ENCODE results near the gene SLC16A6.
A peak's percentile ranks its signal among the peaks of the same experiment; 100 is the strongest.
"Not testable (repeated sequence)": the region's sequence is repeated elsewhere in the genome, so short reads cannot be mapped to it uniquely, and the experiment has no call there.

Gene SLC16A6

GRCh38 chr17:68314916-68315535, 24.1 kb upstream of the SLC16A6 start:
- no peak for DNase-seq (ENCODE audit: low spot score)

DNA sequence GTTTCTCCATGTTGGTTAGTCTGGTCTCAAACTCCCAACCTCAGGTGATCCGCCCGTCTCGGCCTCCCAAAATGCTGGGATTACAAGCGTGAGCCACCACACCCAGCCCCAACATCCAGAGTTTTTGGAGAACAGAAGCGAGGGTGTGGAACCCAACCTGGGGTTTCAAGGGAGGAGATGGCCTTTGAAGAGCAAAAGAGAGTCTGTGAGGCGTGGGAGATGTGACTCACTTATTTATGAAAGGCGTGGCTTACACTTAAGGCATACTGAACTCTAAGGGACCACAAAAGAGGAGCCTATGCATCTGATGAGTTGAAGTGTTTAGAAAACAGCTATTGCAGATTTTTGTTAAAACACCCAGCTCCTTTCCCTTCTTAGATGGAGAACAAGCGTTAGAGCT, 19.2 kb upstream of the SLC16A6 start:
- DNase-seq (ENCODE audit: low spot score) = no peak

DNA sequence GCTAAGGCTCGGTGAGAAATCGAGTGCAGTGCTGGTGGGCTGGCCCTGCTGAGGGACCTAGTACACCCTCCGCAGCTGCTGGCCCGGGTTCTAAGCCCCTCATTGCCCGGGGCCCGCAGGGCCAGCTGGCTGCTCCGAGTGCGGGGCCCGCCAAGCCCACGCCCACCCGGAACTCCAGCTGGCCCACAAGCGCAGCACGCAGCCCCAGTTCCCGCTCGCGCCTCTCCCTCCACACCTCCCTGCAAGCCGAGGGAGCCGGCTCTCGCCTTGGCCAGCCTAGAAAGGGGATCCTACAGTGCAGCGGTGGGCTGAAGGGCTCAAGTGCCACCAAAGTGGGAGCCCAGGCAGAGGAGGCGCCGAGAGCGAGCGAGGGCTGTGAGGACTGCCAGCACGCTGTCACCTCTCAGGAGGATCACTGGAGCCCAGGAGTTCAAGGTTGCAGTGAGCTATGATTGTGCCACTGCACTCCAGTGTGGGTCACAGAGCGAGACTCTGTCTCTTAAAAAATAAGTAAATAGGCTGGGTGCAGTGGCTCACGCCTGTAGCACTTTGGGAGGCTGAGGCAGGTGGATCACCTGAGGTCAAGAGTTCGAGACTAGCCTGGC, 18.2 kb upstream of the SLC16A6 start:
- not testable (repeated sequence) for DNase-seq (ENCODE audit: low spot score)

- not testable (repeated sequence) for DNase-seq (ENCODE audit: low spot score)
These were observed 17.6 kb upstream of the SLC16A6 start for GRCh38 chr17:68308486-68308885.

DNA sequence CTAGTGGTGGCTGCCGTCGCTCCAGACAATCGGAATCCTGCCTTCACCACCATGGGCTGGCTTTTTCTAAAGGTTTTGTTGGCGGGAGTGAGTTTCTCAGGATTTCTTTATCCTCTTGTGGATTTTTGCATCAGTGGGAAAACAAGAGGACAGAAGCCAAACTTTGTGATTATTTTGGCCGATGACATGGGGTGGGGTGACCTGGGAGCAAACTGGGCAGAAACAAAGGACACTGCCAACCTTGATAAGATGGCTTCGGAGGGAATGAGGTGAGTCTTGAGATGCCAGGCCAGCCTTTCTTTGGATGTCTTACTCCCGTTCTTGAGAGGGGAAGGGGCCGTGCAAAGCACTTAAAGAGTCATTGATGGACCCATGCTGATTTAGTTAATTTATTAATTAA, 16.5 kb upstream of the SLC16A6 start:
- DNase-seq (ENCODE audit: low spot score) = no peak

GRCh38 chr17:68306819-68307218, 15.9 kb upstream of the SLC16A6 start:
- no peak for DNase-seq (ENCODE audit: low spot score)

DNA sequence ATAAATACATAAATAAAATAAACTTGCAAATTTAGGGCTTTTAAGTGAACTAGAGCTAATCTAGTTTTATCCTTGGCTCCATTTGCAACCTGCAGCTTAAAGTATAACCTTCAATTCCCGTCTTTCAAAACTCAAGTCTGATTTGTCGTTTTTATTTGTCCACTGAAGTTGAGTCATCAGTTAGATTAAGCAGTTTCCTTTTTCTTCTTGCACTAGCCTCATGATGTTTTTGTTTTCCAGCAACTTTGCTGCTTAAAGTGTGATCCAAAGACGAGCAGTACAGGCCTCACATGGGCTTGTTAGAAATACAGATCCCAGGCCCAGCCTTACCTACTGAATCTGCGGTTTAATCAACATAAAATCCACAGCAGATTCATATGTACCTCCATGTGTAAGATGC, 14.2 kb upstream of the SLC16A6 start:
- DNase-seq (ENCODE audit: low spot score) = no peak

DNA sequence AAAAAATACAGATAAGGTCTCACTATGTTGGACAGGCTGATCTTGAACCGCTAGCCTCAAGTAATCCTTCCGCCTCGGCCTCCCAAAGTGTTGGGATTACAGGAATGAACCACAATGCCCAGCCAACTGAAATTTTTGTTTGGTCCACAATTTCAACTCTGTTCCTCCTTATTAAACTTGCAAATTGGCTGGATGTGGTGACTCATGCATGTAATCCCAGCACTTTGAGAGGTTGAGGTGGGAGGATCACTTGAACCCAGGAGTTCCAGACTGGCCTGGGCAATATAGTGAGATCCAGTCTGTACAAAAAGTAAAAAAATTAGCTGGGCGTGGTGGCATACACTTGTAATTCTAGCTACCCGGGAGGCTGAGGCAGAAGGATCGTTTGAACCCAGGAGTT, 13.8 kb upstream of the SLC16A6 start:
- DNase-seq (ENCODE audit: low spot score) = no peak

GRCh38 chr17:68302666-68303065, 11.7 kb upstream of the SLC16A6 start:
- DNase-seq (ENCODE audit: low spot score) = no peak

- DNase-seq (ENCODE audit: low spot score) = no peak
These were observed 11.2 kb upstream of the SLC16A6 start for GRCh38 chr17:68302066-68302564.

DNA sequence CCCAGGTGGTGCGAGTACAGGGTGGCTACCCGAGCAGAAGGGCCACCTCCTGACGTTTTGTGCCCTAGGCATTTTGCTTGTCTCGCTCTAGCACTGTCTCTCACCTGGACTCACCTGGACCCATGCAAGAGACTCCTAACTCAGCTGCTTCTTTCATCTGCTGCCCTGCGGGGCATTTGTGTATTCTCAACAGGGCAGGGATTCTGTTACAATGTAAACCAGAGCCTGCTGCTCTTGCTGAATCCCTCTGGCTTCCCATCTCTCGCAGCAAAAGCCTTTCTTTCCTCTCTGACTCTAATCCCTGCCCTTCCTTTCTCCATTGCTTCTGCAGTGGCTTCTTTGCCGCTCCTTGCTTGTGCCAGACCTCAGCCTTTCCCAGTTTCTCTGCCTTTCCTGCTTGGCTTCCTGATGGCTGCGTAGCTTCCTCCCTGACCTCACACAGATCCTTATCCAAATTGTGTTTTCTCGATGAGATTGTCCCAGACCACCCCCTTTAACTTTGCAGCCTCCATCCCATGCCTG, 10.6 kb upstream of the SLC16A6 start:
- DNase-seq (ENCODE audit: low spot score) = no peak

- no peak for DNase-seq (ENCODE audit: low spot score)
These were observed 8.9 kb upstream of the SLC16A6 start for GRCh38 chr17:68299817-68300216.

- DNase-seq (ENCODE audit: low spot score) = no peak
These were observed 7.7 kb upstream of the SLC16A6 start for GRCh38 chr17:68298601-68299000.

DNA sequence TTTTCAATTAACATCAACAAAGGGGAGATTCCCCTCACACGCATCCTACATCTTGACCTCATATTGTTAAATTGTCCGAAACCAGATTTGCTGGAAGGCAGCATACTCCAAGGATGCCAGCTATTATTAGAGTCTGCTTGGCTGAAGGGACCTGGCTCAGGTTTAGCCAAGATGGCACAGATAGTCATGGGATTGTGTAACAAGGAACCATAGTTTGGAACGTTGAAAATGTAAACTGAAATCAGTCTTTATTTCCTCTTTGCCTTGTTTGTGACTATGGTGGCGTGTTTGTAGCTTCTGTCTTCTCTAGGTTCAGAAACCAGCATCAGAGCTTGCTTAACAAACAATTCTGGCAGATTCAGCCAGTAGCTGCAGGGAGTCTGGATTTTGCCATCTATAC, 6.3 kb upstream of the SLC16A6 start:
- no peak for DNase-seq (ENCODE audit: low spot score)

DNA sequence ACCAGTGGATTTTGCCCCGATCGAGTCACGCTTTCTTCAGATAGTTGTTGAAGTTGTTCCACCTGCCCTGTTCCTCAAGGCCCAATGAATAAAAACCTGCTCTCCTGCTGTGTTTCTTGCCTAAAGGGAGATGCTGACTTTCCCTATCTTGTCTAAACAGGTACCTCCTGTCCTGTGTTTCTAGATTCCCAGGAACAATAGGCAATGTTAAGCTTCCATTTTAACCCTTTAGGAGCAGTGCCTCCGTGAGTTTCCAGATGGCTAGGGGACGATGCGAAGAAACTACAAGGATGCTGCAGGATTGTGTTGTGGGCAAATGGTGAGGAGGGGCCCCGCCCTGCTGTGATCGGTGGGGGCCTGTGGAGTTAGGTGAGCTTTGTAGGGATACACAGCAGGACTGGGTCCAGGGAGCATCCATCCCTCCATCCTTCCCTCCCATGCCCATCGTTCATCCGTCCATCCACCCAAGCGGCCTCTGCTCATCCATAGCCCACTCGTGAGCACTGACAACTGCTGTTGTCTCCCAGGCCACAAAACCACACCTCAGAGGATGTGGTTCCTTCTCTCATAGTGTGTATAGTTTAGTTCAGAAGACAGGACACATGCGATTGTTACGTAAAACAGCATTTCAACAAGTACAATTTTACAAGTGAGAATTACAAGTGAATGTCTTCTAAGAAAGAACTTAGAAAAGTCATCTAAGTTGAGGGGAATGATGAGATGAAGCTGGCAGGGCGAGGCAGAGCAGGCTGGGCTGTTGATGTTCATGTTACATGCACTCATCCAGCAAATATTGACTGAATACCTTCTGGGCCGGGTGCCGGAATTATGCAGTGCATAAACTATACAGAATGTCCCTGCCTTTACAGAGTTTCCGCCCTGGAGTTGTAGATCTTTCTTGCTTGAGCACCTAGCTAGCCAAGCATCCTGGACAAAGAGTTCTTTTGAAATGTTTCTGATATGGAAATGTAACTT, 5.6 kb upstream of the SLC16A6 start:
- DNase-seq (ENCODE audit: low spot score) = no peak

DNA sequence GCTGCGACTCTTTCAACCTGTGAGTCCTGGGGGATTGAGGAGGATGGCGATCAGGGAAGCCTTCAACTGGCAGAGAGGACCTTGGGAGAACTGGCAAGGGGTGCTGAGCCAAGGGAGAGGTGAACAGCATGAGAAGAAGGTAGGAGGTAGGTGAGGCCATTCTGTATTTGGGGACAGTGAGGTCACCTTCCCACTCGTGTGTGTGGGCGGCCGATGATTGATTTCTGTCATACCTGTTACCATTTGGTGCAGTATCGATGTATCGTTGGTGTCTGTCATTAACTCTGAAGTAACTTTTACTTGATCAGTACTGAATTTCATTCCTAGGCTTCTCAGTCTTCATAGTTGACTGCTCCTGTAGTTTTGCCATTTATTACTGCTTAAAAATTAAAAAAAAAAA, 4.2 kb upstream of the SLC16A6 start:
- no peak for DNase-seq (ENCODE audit: low spot score)

- no peak for DNase-seq (ENCODE audit: low spot score)
These were observed 3.7 kb upstream of the SLC16A6 start for GRCh38 chr17:68294617-68295016.

- no peak for DNase-seq (ENCODE audit: low spot score)
These were observed 3.2 kb upstream of the SLC16A6 start for GRCh38 chr17:68294196-68294555.

DNA sequence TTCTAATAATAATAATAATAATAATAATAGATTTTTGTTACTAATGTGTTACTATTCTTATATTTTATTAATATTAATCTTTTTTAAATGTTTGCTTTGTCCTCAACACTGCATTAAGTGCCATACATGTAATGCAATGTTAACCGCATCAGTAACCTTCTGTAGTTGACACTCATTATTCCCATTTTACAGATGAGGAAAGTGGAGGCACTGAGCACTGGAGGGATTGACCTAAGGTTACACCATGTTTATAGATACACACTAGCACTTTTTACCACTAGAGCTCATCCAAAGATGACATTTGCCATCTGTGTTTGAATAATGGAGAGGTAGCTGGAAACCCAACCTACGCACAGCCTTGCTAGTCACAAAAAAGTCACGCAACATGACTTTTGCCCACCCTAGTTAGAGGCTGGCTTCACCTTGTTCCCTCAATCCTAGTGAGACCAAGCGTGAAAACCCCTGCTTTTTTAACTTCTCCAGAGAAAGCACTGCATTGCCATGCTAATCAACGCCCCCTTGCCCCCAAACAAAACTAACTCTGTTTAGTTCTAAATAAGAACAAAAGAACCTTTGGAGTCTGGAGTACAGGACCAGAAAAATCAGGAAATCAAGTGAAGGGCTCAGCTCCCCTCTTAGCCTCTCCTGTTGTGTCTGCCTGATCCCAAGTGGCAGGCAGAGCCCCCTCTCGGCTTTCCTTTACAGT, 2.7 kb upstream of the SLC16A6 start:
- DNase-seq (ENCODE audit: low spot score) = no peak

GRCh38 chr17:68292689-68293040, 1.7 kb upstream of the SLC16A6 start:
- no peak for DNase-seq (ENCODE audit: low spot score)

DNA sequence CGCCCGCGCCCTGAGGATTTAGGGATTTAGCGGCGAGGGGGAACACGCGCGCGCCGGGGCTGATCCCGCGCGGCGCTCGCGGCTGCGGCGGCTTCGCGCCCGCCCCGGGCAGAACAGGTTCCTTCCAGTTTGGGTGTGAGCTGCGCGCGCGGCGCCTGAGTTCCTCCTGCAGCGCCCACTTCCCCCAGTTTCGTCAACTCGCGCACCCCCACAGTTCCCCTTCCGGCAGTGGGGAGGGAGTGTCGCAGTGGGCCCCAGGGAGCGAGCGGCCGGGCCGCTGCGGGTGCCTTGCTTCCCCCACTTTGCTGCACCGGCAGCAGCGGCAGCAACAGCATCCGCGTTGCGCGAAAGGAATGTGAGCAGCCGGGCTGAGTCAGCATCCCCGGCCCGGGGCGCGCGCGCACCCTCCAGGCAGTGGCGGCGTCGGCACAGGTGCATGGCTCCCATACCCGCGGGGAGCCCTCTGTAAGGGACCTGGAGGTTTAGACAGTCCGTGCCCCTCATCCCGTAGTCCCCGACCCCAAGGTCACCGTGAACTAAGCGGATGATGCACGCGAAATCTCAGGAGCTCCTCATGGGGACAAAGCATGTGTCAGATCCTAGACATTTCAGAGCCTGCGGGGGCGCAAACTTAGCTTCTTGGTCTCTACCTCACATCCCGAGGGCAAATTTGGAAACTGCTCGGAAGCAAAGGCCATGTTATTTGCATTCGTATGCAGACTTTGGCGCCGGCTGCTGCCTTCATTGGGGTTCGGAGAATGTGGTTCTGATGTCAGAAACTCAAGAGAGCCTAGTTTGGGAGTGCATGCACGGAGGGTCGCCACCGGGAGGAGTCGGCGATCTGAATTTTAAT, 1.1 kb upstream of the SLC16A6 start:
- DNase-seq (ENCODE audit: low spot score) = peak; percentile 86
